ENCODE measurements around the gene ACYP1. TPM values are rescaled to one million over a fixed set of nuclear protein-coding genes. Genes with fewer than 3 reads are reported as not detected.

Gene ACYP1
- total and polyA plus RNA-seq, 2 experiments from 2014 or later = 7.1 to 19.5 TPM

- H3K79me2 ChIP-seq = no peaks in the 10 kb centered on the region
- no peak overlapping the region for H3K4me2 ChIP-seq
- H3K9me2 ChIP-seq (replicated peaks; ENCODE audit: insufficient read depth) = no peaks in the 10 kb centered on the region
- H3K9me3 ChIP-seq (ENCODE audit: low read depth) = no peaks in the 10 kb centered on the region
- H3K27ac ChIP-seq = peak overlapping the region; percentile 65
- no peaks in the 10 kb centered on the region for H3K27me3 ChIP-seq
- H3K36me3 ChIP-seq (replicated peaks; ENCODE audit: insufficient read depth, low read depth) = no peaks in the 10 kb centered on the region
- H3K4me3 ChIP-seq = no peak overlapping the region
- no peak for TF ChIP-seq EZH2phosphoT487 (IDR thresholded peaks at IDR 0.05; ENCODE audit: low read depth, severe bottlenecking, unreplicated experiment)
- TF ChIP-seq EZH2 (IDR thresholded peaks at IDR 0.05; ENCODE audit: borderline replicate concordance) = no peak
- TF ChIP-seq, protein P1, sequence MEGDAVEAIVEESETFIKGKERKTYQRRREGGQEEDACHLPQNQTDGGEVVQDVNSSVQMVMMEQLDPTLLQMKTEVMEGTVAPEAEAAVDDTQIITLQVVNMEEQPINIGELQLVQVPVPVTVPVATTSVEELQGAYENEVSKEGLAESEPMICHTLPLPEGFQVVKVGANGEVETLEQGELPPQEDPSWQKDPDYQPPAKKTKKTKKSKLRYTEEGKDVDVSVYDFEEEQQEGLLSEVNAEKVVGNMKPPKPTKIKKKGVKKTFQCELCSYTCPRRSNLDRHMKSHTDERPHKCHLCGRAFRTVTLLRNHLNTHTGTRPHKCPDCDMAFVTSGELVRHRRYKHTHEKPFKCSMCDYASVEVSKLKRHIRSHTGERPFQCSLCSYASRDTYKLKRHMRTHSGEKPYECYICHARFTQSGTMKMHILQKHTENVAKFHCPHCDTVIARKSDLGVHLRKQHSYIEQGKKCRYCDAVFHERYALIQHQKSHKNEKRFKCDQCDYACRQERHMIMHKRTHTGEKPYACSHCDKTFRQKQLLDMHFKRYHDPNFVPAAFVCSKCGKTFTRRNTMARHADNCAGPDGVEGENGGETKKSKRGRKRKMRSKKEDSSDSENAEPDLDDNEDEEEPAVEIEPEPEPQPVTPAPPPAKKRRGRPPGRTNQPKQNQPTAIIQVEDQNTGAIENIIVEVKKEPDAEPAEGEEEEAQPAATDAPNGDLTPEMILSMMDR (IDR thresholded peaks at IDR 0.05; ENCODE audit: poor library complexity) = no peak
- 98% methylated on average over 2 of the region's 2 CpGs for WGBS (ENCODE audit: low lambda C conversion rate, missing lambda C conversion rate)
- H3K4me1 ChIP-seq (ENCODE audit: insufficient read depth) = no peaks in the 10 kb centered on the region
- H4K20me1 ChIP-seq (ENCODE audit: insufficient read depth, poor library complexity, severe bottlenecking) = no peaks in the 10 kb centered on the region
- no peak overlapping the region for H2AFZ ChIP-seq
- no peak for DNase-seq (ENCODE audit: low spot score)
Observed at GRCh38 chr14:75025876-75026275, 37.9 kb downstream of the ACYP1 start.

- Histone ChIP-seq H3K79me2 (no peaks in the 10 kb centered on the region), H3K4me3 (no peak overlapping the region), H3K4me1 (ENCODE audit: insufficient read depth) (no peaks in the 10 kb centered on the region), H3K27me3 (no peaks in the 10 kb centered on the region), H3K36me3 (replicated peaks; ENCODE audit: insufficient read depth, low read depth) (no peaks in the 10 kb centered on the region), H3K27ac (peak overlapping the region; percentile 65), H2AFZ (no peak overlapping the region), H4K20me1 (ENCODE audit: insufficient read depth, poor library complexity, severe bottlenecking) (no peaks in the 10 kb centered on the region), H3K9me2 (replicated peaks; ENCODE audit: insufficient read depth) (no peaks in the 10 kb centered on the region), H3K4me2 (no peak overlapping the region), H3K9me3 (ENCODE audit: low read depth) (no peaks in the 10 kb centered on the region)
- TF ChIP-seq, protein P1 (IDR thresholded peaks at IDR 0.05; ENCODE audit: poor library complexity) = no peak
- no peak for TF ChIP-seq EZH2phosphoT487 (IDR thresholded peaks at IDR 0.05; ENCODE audit: low read depth, severe bottlenecking, unreplicated experiment)
- no peak for TF ChIP-seq EZH2 (IDR thresholded peaks at IDR 0.05; ENCODE audit: borderline replicate concordance)
- WGBS (ENCODE audit: low lambda C conversion rate, missing lambda C conversion rate) = 79% methylated on average over 4 of the region's 4 CpGs
- DNase-seq (ENCODE audit: low spot score) = peak; percentile 20
Observed at GRCh38 chr14:75025082-75025481, 38.7 kb downstream of the ACYP1 start.

DNA sequence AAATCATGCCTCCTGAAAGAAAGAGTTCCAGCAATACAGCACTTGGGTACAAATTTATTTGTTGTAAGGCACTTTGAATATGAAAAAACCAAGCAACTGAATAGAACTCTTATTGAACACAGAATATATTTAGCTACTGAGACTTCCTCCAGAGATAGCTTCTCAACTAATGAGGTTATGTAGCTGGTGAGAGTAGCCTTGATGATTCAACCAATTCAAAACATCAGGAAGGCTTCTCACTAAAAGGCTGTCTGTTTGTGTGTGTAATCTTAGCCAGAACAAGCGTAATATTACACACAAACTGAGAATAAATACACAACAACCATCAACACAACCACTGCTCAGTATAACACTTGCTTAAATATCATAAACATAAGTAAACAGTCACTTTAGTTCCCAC, 40.7 kb downstream of the ACYP1 start:
- no peaks in the 10 kb centered on the region for H3K36me3 ChIP-seq (replicated peaks; ENCODE audit: insufficient read depth, low read depth)

More for the DNA sequence above, 40.7 kb downstream of the ACYP1 start:
- H3K9me3 ChIP-seq (ENCODE audit: low read depth) = no peaks in the 10 kb centered on the region
- H3K27ac ChIP-seq = no peak overlapping the region
- no peaks in the 10 kb centered on the region for H3K79me2 ChIP-seq
- H3K4me1 ChIP-seq (ENCODE audit: insufficient read depth) = peaks cover 3% of the 10 kb centered on the region
- no peak overlapping the region for H2AFZ ChIP-seq
- H3K4me2 ChIP-seq = no peak overlapping the region
- H3K27me3 ChIP-seq = no peaks in the 10 kb centered on the region
- 86% methylated on average over 1 of the region's 1 CpG for WGBS (ENCODE audit: low lambda C conversion rate, missing lambda C conversion rate)
- H3K9me2 ChIP-seq (replicated peaks; ENCODE audit: insufficient read depth) = no peaks in the 10 kb centered on the region
- TF ChIP-seq EZH2phosphoT487 (IDR thresholded peaks at IDR 0.05; ENCODE audit: low read depth, severe bottlenecking, unreplicated experiment) = no peak
- TF ChIP-seq, protein P1 (IDR thresholded peaks at IDR 0.05; ENCODE audit: poor library complexity) = no peak
- no peak for TF ChIP-seq EZH2 (IDR thresholded peaks at IDR 0.05; ENCODE audit: borderline replicate concordance)
- no peak for DNase-seq (ENCODE audit: low spot score)
- H4K20me1 ChIP-seq (ENCODE audit: insufficient read depth, poor library complexity, severe bottlenecking) = no peaks in the 10 kb centered on the region
- H3K4me3 ChIP-seq = no peak overlapping the region

All from hepatocyte (in vitro differentiated cells).